ENCODE measurements around the gene DCDC2B. TPM values are rescaled to one million over a fixed set of nuclear protein-coding genes. Genes with fewer than 3 reads are reported as not detected.

The DCDC2B gene
- total RNA-seq, 1 experiment from 2014 or later: not detected

DNA sequence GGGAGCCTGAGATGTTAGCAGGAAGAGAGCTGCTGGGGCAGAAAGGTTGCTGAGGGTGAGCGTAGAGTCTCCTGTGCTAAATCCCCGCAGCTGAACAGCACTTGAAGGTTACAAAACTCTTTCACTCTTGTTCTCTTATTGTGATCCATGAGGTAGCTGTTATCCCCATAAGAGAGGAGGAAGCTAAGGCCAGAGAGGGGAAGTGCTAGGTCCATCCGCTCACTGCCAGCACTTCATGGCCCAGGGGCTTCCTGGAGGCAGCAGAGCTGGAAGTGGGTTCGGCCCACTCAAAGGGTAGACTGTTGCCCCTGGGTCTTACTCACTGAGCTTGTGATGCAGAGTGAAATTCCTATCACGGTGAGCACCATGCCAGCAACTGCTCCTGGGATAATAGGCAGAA lies 7.7 kb downstream of the DCDC2B start:
- Histone ChIP-seq H2BK120ac (ENCODE audit: low read depth, low read length, poor library complexity, severe bottlenecking) (no peak overlapping the region), H3K27me3 (ENCODE audit: insufficient read depth, low read length) (no peaks in the 10 kb centered on the region), H3K56ac (ENCODE audit: insufficient read length, low read depth, low read length) (no peak overlapping the region), H3K23ac (ENCODE audit: insufficient read length, low read depth, low read length) (no peak overlapping the region), H2AK5ac (ENCODE audit: insufficient read length, low read length) (no peak overlapping the region), H4K20me1 (ENCODE audit: control insufficient read depth, insufficient read depth, insufficient read length) (no peaks in the 10 kb centered on the region), H3K14ac (ENCODE audit: insufficient read depth, low read length) (no peak overlapping the region), H2BK20ac (ENCODE audit: low read depth, low read length, poor library complexity, severe bottlenecking) (no peak overlapping the region), H4K8ac (replicated peaks; ENCODE audit: insufficient read length, low read depth, low read length) (no peak overlapping the region), H3K27ac (ENCODE audit: insufficient read length, low read depth, low read length) (no peak overlapping the region), H3K9ac (ENCODE audit: extremely low read depth, insufficient read length, low read length) (no peak overlapping the region), H3K18ac (ENCODE audit: insufficient read length, low read depth, low read length) (no peak overlapping the region), H2BK12ac (ENCODE audit: insufficient read length, low read depth, low read length) (no peak overlapping the region), H3K9me3 (ENCODE audit: control insufficient read depth, low read depth, low read length) (no peaks in the 10 kb centered on the region), H2BK5ac (ENCODE audit: insufficient read length, low read length) (no peak overlapping the region), H4K91ac (ENCODE audit: insufficient read length, low read depth, low read length) (no peak overlapping the region), H3T11ph (ENCODE audit: low read length) (no peak overlapping the region), H3K79me2 (ENCODE audit: insufficient read depth, low read length) (0 out of 2 replicates have a peak, but pooled peaks cover 1% of the 10 kb centered on the region), H2AFZ (ENCODE audit: low read length) (no peak overlapping the region), H3K4me2 (ENCODE audit: insufficient read depth, insufficient read length, low read length) (no peak overlapping the region), H2BK15ac (ENCODE audit: low read depth, low read length) (no peak overlapping the region), H3K4me1 (ENCODE audit: insufficient read depth, low read length) (peaks cover 4% of the 10 kb centered on the region; the same call in 1 of the 2 replicates), H3K4ac (ENCODE audit: low read depth, low read length) (no peak overlapping the region), H4K5ac (ENCODE audit: insufficient read length, low read depth, low read length) (no peak overlapping the region), H3K79me1 (ENCODE audit: insufficient read depth, low read depth, low read length, poor library complexity, severe bottlenecking) (no peaks in the 10 kb centered on the region), H3K23me2 (ENCODE audit: insufficient read length, low read depth, low read length, poor library complexity, severe bottlenecking) (no peaks in the 10 kb centered on the region)
- Mint-ChIP-seq H3K27me3 (ENCODE audit: low read depth) (no peaks in the 10 kb centered on the region), H3K4me1 (peaks cover 12 to 13% of the 10 kb centered on the region in 2 experiments), H3K4me3 (no peak overlapping the region), H3K27ac (no peak overlapping the region), H3K9me3 (no peaks in the 10 kb centered on the region), H3K36me3 (ENCODE audit: insufficient read depth in 1 of 3, low read depth in 3 of 3) (peaks cover 8 to 36% (median 29%) of the 10 kb centered on the region in 3 experiments; a peak in 6 of 7 replicates)
- no peak for DNase-seq
- WGBS (ENCODE audit: extremely low coverage, insufficient read length, low lambda C conversion rate): no CpG with 5 or more reads among the region's 5 CpGs
- TF ChIP-seq, protein P1, sequence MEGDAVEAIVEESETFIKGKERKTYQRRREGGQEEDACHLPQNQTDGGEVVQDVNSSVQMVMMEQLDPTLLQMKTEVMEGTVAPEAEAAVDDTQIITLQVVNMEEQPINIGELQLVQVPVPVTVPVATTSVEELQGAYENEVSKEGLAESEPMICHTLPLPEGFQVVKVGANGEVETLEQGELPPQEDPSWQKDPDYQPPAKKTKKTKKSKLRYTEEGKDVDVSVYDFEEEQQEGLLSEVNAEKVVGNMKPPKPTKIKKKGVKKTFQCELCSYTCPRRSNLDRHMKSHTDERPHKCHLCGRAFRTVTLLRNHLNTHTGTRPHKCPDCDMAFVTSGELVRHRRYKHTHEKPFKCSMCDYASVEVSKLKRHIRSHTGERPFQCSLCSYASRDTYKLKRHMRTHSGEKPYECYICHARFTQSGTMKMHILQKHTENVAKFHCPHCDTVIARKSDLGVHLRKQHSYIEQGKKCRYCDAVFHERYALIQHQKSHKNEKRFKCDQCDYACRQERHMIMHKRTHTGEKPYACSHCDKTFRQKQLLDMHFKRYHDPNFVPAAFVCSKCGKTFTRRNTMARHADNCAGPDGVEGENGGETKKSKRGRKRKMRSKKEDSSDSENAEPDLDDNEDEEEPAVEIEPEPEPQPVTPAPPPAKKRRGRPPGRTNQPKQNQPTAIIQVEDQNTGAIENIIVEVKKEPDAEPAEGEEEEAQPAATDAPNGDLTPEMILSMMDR (conservative IDR thresholded peaks at IDR 0.05): no peak
